ENCODE results near the gene SSH3. TPM values are rescaled to one million over a fixed set of nuclear protein-coding genes. Genes with fewer than 3 reads are reported as not detected.

The SSH3 gene
- total and polyA plus RNA-seq, 10 donors: 4.3 to 31.8 (median 19.7) TPM

GRCh38 chr11:67349457-67349856 lies 46.1 kb downstream of the SSH3 start:
- TF ChIP-seq CTCF (IDR thresholded peaks at IDR 0.05 in 8 of 11, conservative IDR thresholded peaks at IDR 0.05 in 3 of 11) (no peak), POLR2A (IDR thresholded peaks at IDR 0.05) (no peak), POLR2AphosphoS5 (IDR thresholded peaks at IDR 0.05) (no peak)
- WGBS, 5 donors: 85 to 90% (median 88%) methylated on average over 2 of the region's 2 CpGs
- Histone ChIP-seq H3K27ac (peak overlapping the region in 7 of 8 donors; percentile 1 to 99 (median 37)), H3K4me3 (no peak overlapping the region), H3K9me3 (no peaks in the 10 kb centered on the region), H3K4me1 (peaks cover 64 to 95% (median 83%) of the 10 kb centered on the region in 6 donors), H3K36me3 (peaks cover 0 to 11% (median 0%) of the 10 kb centered on the region in 6 donors), H3K27me3 (replicated peaks in 1 of 7) (no peaks in the 10 kb centered on the region)
- no peak for DNase-seq
- intact Hi-C loops (cut with DNase I; ENCODE audit: low total_unique reads): loop anchor here (5.0 kb wide), 1 partner anchor 33 kb away; no protein-coding TSS in a partner anchor

DNA sequence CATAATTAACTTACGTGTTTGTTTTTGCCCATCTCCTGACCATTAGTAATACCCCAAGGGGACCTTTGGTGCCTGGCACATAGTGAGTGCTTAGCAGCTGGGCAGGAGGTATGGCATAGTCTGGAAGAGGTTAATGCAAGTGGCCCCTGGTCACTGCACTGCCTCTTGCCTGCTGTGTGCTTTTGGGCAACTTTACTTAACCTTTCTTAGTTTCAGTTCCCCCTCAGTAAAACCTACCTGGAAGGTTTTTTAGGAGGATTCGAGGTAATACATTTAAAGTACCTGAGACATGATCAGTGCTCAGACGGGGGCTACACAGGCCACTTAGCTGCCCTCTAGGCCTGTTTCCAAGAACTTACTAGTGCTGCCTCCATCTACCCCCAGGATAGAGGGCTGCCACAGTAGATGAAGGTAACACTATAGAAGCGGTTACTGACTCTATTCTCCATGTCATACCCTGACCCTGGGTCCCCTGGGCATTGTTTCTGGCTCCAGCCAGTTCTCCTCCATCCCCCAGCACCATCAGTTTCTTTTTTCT lies 46.7 kb downstream of the SSH3 start:
- Histone ChIP-seq H3K9me3 (no peaks in the 10 kb centered on the region), H3K27ac (peak overlapping the region in 7 of 8 donors; percentile 1 to 99 (median 37)), H3K27me3 (replicated peaks in 1 of 7) (no peaks in the 10 kb centered on the region), H3K4me3 (no peak overlapping the region), H3K36me3 (peaks cover 0 to 11% (median 0%) of the 10 kb centered on the region in 6 donors), H3K4me1 (peaks cover 64 to 95% (median 83%) of the 10 kb centered on the region in 6 donors)
- WGBS, 5 donors: 71 to 80% (median 78%) methylated on average over 4 of the region's 4 CpGs
- no peak for DNase-seq
- TF ChIP-seq POLR2AphosphoS5 (IDR thresholded peaks at IDR 0.05) (no peak), CTCF (IDR thresholded peaks at IDR 0.05 in 8 of 11, conservative IDR thresholded peaks at IDR 0.05 in 3 of 11) (no peak), POLR2A (IDR thresholded peaks at IDR 0.05) (no peak)
- intact Hi-C loops (cut with DNase I; ENCODE audit: low total_unique reads): loop anchor here (5.0 kb wide), 1 partner anchor 32 kb away; no protein-coding TSS in a partner anchor

DNA sequence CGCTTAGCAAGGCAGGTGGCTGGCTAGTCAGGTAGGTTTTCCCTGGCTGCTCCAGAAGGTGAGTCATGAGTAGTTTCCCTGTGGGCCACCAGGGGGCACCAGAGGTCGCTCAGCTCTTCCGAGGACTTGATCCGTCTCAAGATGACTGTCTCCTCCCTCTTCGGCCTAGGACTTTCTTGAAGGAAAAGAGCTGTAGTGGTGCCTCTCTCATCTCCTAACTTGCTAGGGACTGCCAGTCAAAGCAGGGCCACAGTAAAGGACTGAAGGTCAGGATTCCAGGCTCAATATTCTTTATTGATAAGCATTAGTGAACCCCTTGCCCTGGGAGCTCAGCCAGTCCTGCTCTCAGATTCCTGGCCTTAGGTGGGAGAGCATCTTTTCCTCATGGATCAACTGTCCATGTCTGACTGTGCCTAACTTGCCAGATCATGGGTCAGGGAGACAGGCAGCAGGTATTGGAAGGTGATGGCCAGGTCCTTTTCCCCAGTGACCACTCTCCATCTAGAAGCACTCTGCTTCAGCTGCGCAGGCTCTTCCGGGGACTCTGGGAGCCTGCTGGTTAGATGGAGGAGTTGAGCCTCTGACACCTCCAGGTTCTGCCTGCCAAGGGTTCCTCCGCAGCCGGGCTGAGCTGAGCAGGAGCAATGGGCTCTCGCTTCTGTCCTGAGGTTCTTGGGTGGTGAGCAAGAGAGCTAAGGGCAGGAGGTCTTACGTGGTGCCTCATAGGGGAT lies 48.1 kb downstream of the SSH3 start:
- peak; percentile 90 for DNase-seq
- H3K9me3 ChIP-seq: no peaks in the 10 kb centered on the region
- H3K4me1 ChIP-seq: peaks cover 69 to 95% (median 83%) of the 10 kb centered on the region in 6 donors
- H3K4me3 ChIP-seq: peak overlapping the region in 6 of 8 donors; percentile 61 to 78 (median 66)
- intact Hi-C loops (cut with DNase I; ENCODE audit: low total_unique reads): no loop called here
- no peaks in the 10 kb centered on the region for H3K27me3 ChIP-seq (replicated peaks in 1 of 7)
- peak overlapping the region; percentile 90 to 100 (median 100) for H3K27ac ChIP-seq
- WGBS, 5 donors: 51 to 57% (median 55%) methylated on average over 10 to 11 of the region's 11 CpGs
- TF ChIP-seq POLR2AphosphoS5 (IDR thresholded peaks at IDR 0.05) (peak in 2 of 3 donors; percentile 36 to 59), CTCF (IDR thresholded peaks at IDR 0.05 in 8 of 11, conservative IDR thresholded peaks at IDR 0.05 in 3 of 11) (peak; percentile 80 to 96 (median 91)), POLR2A (IDR thresholded peaks at IDR 0.05) (no peak)
- peaks cover 0 to 11% (median 0%) of the 10 kb centered on the region in 6 donors for H3K36me3 ChIP-seq

Measured in spleen (tissue), 11 donors.